GM06990 (cell line): ENCODE measurements around the gene OR5B17.

ENCODE experiments used
- DNase-seq: peaks from one replicate; pipeline ENCODE4 v3.0.0-alpha.2; 2011; ENCODE audit not compliant: insufficient read length; ENCODE audit errors: extremely low read depth
- H3K27me3 ChIP-seq: replicated peaks from 2 replicates; pipeline ENCODE4 v1.6.0; 2011; ENCODE audit warnings: low read length; ENCODE audit not compliant: control insufficient read depth, insufficient read depth
- H3K36me3 ChIP-seq: 2 replicates; pipeline ENCODE4 v1.5.1; 2011; ENCODE audit warnings: low read length; ENCODE audit not compliant: control insufficient read depth, insufficient read depth
- H3K4me3 ChIP-seq: replicated peaks from 2 replicates; pipeline ENCODE4 v1.5.1; 2011; ENCODE audit warnings: low read depth, mild to moderate bottlenecking, control low read depth, low read length
- CTCF ChIP-seq: IDR thresholded peaks from 2 replicates; pipeline ENCODE4 v1.5.1; 2011; ENCODE audit warnings: low read length, control low read depth, mild to moderate bottlenecking, inconsistent platforms; ENCODE audit not compliant: insufficient read depth, poor library complexity, severe bottlenecking

OR5B17 gene

DNA sequence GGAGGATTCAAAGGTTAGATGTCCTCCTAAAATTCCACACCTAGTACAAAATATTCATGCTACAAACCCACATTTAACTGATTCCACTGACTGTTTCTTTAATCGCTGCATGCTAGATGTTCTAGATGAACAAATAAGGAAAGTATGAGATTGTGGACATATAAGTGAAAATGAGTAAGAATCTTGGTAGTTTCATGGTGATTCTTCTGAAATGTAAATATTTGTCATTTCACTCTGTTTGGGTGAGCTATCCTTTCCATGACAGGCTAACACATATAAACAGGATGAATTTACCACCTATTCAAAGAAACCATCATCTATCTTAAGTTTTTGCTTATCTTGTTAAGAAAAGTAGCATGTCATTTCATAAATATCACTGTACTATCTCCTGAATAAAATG is 33.0 kb upstream of the OR5B17 start:
- Histone ChIP-seq H3K4me3 (no peak overlapping the region), H3K27me3 (no peaks in the 10 kb centered on the region), H3K36me3 (no peaks in the 10 kb centered on the region)
- no peak for TF ChIP-seq CTCF
- no peak for DNase-seq

DNA sequence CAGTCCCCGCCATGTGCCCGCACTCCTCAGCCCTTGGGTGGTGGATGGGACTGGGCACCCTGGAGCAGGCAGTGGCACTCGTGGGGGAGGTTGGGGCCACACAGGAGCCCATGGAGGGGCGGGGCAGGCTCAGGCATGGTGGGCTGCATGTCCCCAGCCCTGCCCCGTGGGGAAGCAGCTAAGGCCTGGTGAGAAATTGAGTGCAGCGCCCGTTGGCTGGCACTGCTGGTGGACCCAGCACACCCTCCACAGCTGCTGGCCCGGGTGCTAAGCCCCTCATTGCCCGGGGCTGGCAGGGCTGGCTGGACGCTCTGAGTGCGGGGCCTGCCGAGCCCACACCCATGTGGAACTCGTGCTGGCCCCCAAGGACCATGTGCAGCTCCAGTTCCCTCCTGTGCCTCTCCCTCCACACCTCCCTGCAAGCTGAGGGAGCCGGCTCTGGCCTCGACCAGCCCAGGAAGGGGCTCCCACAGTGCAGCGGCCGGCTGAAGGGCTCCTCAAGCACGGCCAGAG is 31.7 kb upstream of the OR5B17 start:
- Histone ChIP-seq H3K36me3 (no peaks in the 10 kb centered on the region), H3K27me3 (no peaks in the 10 kb centered on the region), H3K4me3 (no peak overlapping the region)
- DNase-seq, result no peak
- TF ChIP-seq CTCF, result no peak

DNA sequence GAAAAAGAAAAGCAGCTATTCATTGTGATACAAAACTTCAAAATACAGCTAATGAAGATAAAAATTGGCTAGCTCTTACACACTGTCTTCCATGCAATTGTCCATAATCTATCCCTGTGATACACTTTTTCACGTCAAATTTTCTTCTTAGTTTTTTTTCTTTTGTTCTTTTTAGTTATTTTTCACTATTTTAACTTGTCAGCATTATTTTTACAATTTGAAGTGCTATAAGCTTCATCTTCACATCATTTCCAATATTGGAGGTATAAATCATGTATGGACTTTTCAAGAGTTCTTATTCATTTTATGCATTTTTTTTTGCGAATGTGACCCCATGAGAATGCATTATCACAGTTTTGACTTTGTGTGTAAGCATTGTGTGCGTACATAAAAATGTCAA is 4.1 kb downstream of the OR5B17 start:
- Histone ChIP-seq H3K36me3 (no peaks in the 10 kb centered on the region), H3K27me3 (no peaks in the 10 kb centered on the region), H3K4me3 (no peak overlapping the region)
- TF ChIP-seq CTCF, result no peak
- no peak for DNase-seq

DNA sequence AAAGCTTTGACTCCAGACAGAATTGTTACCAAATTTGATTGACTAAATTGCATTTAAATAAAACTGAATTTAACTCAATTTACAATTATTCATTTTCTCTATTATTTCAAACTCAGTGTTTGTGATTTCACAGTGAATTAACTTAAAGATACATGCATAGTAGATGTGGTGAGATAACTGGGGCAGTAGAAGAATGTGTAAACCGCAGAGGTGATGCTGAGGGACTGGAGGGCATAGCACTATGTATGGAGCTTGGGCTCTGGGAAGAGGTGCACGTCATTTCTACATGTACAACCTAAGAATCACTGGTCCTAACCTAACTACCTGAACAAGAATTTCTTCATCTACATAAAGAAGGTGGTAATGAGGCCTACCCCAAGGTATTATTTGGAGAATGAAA is 13.7 kb downstream of the OR5B17 start:
- Histone ChIP-seq H3K36me3 (no peaks in the 10 kb centered on the region), H3K27me3 (no peaks in the 10 kb centered on the region), H3K4me3 (no peak overlapping the region)
- DNase-seq, result no peak
- no peak for TF ChIP-seq CTCF

GRCh38 chr11:58334708-58335107 is 24.2 kb downstream of the OR5B17 start:
- H3K4me3 ChIP-seq, result no peak overlapping the region
- H3K27me3 ChIP-seq, result no peaks in the 10 kb centered on the region
- no peak for DNase-seq
- H3K36me3 ChIP-seq, result no peaks in the 10 kb centered on the region
- no peak for TF ChIP-seq CTCF

DNA sequence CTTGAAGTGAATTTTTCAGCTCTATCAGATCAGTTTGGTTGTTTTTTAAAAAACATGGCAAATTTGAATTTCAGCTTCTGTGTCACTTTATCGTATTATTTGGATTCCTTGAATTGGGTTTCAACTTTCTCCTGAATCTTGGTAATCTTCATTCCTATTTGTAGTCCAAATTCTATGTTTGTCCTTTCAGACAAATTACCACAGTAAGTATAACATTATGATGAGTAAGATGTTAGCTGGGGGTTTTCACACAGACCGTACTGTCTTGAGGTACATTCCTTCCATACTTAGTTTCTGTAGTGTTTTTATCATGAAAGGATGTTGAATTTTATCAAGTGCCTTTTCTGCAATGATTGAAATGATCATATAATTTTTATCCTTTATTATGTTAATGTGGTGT is 28.0 kb downstream of the OR5B17 start:
- H3K36me3 ChIP-seq, result no peaks in the 10 kb centered on the region
- no peak overlapping the region for H3K4me3 ChIP-seq
- no peak for TF ChIP-seq CTCF
- no peaks in the 10 kb centered on the region for H3K27me3 ChIP-seq
- no peak for DNase-seq
